Measurements from ENCODE around the gene TSPAN9.

The TSPAN9 gene

DNA sequence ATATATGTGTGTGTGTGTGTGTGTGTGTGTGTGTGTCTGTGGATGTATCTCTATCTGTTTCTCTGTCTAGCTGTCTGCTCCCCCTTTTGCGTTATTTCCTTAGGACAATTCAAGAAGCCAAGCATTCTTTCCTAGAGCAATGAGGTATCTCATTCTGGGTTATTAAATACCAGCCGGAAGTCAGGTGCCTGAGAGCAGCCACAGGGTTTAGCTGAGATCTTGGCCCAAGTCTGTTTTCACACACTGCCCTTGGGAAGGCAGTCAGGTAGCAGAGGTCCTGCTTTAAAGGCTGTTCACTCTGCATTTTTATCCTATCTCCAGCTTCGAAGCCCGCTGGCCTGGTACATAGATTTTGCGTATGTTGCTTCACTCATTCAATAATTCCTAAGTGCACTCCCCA, 76.8 kb downstream of the TSPAN9 start:
- Histone ChIP-seq H3K4me3 (ENCODE audit: low read length) (no peak overlapping the region), H3K27ac (ENCODE audit: low read depth, low read length) (no peak overlapping the region), H3K4me2 (ENCODE audit: low read length) (no peak overlapping the region), H3K9me3 (ENCODE audit: control insufficient read depth, insufficient read depth, low read length) (no peaks in the 10 kb centered on the region), H4K20me1 (ENCODE audit: control insufficient read depth, insufficient read depth, low read depth, low read length) (no peaks in the 10 kb centered on the region), H3K36me3 (ENCODE audit: control insufficient read depth, low read length) (no peaks in the 10 kb centered on the region), H3F3A (ENCODE audit: control insufficient read depth, insufficient read depth) (no peaks in the 10 kb centered on the region), H3K79me2 (ENCODE audit: control insufficient read depth, low read length) (no peaks in the 10 kb centered on the region), H3K9me2 (replicated peaks; ENCODE audit: control insufficient read depth, low read length) (no peaks in the 10 kb centered on the region), H3K27me3 (ENCODE audit: control insufficient read depth, low read length) (peaks cover 5% of the 10 kb centered on the region), H3K4me1 (ENCODE audit: control insufficient read depth, low read length) (no peaks in the 10 kb centered on the region)
- no peak for TF ChIP-seq EZH2phosphoT487 (IDR thresholded peaks at IDR 0.05; ENCODE audit: borderline replicate concordance, low read length)
- TF ChIP-seq, protein P1, sequence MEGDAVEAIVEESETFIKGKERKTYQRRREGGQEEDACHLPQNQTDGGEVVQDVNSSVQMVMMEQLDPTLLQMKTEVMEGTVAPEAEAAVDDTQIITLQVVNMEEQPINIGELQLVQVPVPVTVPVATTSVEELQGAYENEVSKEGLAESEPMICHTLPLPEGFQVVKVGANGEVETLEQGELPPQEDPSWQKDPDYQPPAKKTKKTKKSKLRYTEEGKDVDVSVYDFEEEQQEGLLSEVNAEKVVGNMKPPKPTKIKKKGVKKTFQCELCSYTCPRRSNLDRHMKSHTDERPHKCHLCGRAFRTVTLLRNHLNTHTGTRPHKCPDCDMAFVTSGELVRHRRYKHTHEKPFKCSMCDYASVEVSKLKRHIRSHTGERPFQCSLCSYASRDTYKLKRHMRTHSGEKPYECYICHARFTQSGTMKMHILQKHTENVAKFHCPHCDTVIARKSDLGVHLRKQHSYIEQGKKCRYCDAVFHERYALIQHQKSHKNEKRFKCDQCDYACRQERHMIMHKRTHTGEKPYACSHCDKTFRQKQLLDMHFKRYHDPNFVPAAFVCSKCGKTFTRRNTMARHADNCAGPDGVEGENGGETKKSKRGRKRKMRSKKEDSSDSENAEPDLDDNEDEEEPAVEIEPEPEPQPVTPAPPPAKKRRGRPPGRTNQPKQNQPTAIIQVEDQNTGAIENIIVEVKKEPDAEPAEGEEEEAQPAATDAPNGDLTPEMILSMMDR (IDR thresholded peaks at IDR 0.05; ENCODE audit: low read depth, low read length, poor library complexity, severe bottlenecking): no peak

DNA sequence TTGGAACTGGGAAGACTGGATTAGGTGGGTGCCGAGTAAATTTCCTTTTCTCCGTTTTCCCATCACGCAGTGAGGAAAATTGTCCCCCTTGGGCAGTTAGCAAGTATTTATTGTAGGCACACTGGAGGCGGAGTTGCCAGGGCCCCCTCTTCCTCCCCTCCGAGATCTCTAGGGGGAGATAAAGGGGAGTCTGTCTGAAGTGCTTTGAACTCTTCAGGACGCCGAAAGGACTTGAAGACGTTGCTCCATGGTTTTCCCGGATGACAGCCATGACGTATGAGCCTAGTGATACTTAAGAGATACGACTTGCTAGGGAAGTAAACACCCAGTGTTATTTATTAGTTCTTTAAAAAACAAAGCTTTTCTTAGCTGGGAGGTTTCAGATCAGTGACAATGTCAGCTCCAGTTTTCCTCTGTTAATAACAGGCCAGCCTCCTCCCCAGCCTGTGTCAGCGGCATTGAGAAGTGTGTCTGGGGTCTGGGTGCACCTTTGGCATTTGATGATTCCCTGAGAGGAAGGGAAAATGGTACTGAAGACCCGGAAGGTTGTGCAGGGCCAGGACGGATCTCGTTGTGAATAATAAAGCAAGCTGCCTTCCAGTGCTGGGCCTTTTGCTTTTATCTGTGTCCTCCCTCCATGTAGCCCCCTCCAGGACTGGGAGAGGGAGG, 78.7 kb downstream of the TSPAN9 start:
- Histone ChIP-seq H3K9me3 (ENCODE audit: control insufficient read depth, insufficient read depth, low read length) (no peaks in the 10 kb centered on the region), H3K27ac (ENCODE audit: low read depth, low read length) (no peak overlapping the region), H3K4me3 (ENCODE audit: low read length) (no peak overlapping the region), H3F3A (ENCODE audit: control insufficient read depth, insufficient read depth) (no peaks in the 10 kb centered on the region), H3K9me2 (replicated peaks; ENCODE audit: control insufficient read depth, low read length) (no peaks in the 10 kb centered on the region), H3K4me2 (ENCODE audit: low read length) (no peak overlapping the region), H3K79me2 (ENCODE audit: control insufficient read depth, low read length) (no peaks in the 10 kb centered on the region), H3K27me3 (ENCODE audit: control insufficient read depth, low read length) (peaks cover 14% of the 10 kb centered on the region), H4K20me1 (ENCODE audit: control insufficient read depth, insufficient read depth, low read depth, low read length) (no peaks in the 10 kb centered on the region), H3K36me3 (ENCODE audit: control insufficient read depth, low read length) (no peaks in the 10 kb centered on the region), H3K4me1 (ENCODE audit: control insufficient read depth, low read length) (no peaks in the 10 kb centered on the region)
- TF ChIP-seq, protein P1 (IDR thresholded peaks at IDR 0.05; ENCODE audit: low read depth, low read length, poor library complexity, severe bottlenecking): no peak
- TF ChIP-seq EZH2phosphoT487 (IDR thresholded peaks at IDR 0.05; ENCODE audit: borderline replicate concordance, low read length): no peak

DNA sequence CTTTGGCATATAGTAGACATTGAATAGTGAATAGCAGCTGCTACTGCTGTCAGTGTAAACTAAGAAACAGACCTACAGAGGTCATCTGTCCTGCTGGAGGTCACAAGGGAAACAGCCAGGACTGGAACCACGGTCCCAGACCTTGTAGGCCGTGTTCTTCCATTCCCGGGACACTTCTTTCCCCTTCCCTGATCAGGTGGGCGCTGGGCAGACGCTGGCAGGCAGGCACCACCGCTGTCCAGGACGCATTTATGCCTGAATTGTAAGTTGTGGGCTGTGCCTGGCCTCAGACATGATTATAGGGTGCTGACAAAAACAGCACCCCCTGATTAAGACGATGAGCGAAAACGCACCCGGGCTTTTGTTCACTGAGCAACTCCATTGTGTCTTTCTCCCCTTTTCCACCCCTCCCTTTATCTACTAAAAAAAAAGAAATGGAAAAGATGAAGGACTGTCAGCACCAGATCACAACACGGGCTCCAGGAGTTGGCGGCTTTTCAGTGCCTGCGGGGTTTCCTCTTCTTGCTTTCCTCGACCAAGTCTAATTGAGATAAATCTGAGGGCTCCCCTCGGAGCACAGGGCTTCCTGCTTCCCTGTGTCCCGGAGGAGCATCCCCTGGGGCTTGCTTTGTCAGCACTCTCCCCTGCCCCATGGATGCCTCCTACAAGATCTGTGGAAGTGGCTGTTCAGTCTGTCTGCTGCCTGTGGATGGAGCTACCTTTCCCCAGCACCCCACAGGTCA, 80.6 kb downstream of the TSPAN9 start:
- no peaks in the 10 kb centered on the region for H3K79me2 ChIP-seq (ENCODE audit: control insufficient read depth, low read length)
- H3K9me3 ChIP-seq (ENCODE audit: control insufficient read depth, insufficient read depth, low read length): no peaks in the 10 kb centered on the region
- H3K4me2 ChIP-seq (ENCODE audit: low read length): no peak overlapping the region
- peaks cover 18% of the 10 kb centered on the region for H3K27me3 ChIP-seq (ENCODE audit: control insufficient read depth, low read length)
- H4K20me1 ChIP-seq (ENCODE audit: control insufficient read depth, insufficient read depth, low read depth, low read length): no peaks in the 10 kb centered on the region
- H3K27ac ChIP-seq (ENCODE audit: low read depth, low read length): no peak overlapping the region
- no peak for TF ChIP-seq EZH2phosphoT487 (IDR thresholded peaks at IDR 0.05; ENCODE audit: borderline replicate concordance, low read length)
- TF ChIP-seq, protein P1 (IDR thresholded peaks at IDR 0.05; ENCODE audit: low read depth, low read length, poor library complexity, severe bottlenecking): no peak
- H3K4me1 ChIP-seq (ENCODE audit: control insufficient read depth, low read length): no peaks in the 10 kb centered on the region
- no peaks in the 10 kb centered on the region for H3K36me3 ChIP-seq (ENCODE audit: control insufficient read depth, low read length)
- no peaks in the 10 kb centered on the region for H3K9me2 ChIP-seq (replicated peaks; ENCODE audit: control insufficient read depth, low read length)
- H3K4me3 ChIP-seq (ENCODE audit: low read length): no peak overlapping the region
- H3F3A ChIP-seq (ENCODE audit: control insufficient read depth, insufficient read depth): no peaks in the 10 kb centered on the region

Data from DOHH2 (cell line).